HCT116 (cell line): ENCODE data around the gene SNED1. TPM values are rescaled to one million over a fixed set of nuclear protein-coding genes. Genes with fewer than 3 reads are reported as not detected.

Source experiments
- ATAC-seq: fragments of 200-7000 bp; cut with Tn5 transposase; 2 replicates; pipeline ENCODE4 v1.9.1; 2020; ENCODE audit warnings: mild to moderate bottlenecking, moderate library complexity
- BruUV-seq: library from RNA; stranded (reverse); fragments of 400-500 nt; replicated peaks from 2 replicates; lab custom pipeline; 2021; lab: Mats Ljungman, UMichigan
- CTCF ChIA-PET: fragments of 300-600 bp; sonication (Branson Sonifier 250); formaldehyde crosslinking; loops from one replicate; lab custom pipeline; 2021; ENCODE audit warnings: antibody characterized with exemption; lab: Charles Lee
- POLR2A ChIA-PET: fragments of 300-600, 350-600 bp; sonication (Branson Sonifier 250); formaldehyde crosslinking; loops from one replicate; lab custom pipeline; 2021; ENCODE audit warnings: antibody characterized with exemption; lab: Charles Lee
- RAD21 ChIA-PET, 2 experiments: fragments of 300-600 bp; sonication (Branson Sonifier 250); formaldehyde crosslinking; loops; one replicate each; lab custom pipeline; 2023; ENCODE audit warnings: low total read pairs in 2 of 2; ENCODE audit not compliant: uncharacterized antibody in 2 of 2, unreplicated experiment in 2 of 2, low non-redundant PET in 1 of 2; lab: Charles Lee
- DNase-seq: peaks from one replicate; pipeline ENCODE4 v3.0.0-alpha.2; 2010; ENCODE audit warnings: low read depth, low spot score
- H2AFZ ChIP-seq: fragments of 200-600 bp; shearing (Covaris generic), sonication (generic); 2 replicates; pipeline ENCODE4 v1.6.1; 2017; ENCODE audit warnings: low read depth, mixed run types, mixed read lengths, antibody characterized with exemption, low read length; ENCODE audit not compliant: poor library complexity, severe bottlenecking
- H3K27ac ChIP-seq: 2 replicates; pipeline ENCODE4 v1.5.1; 2012; ENCODE audit warnings: low read depth, low read length
- H3K27me3 ChIP-seq: fragments of 200-600 bp; sonication (generic); 2 replicates; pipeline ENCODE4 v1.6.1; 2016; ENCODE audit warnings: mixed run types, low read length, mixed read lengths; ENCODE audit not compliant: insufficient read depth
- H3K36me3 ChIP-seq, 2 experiments: fragments of 200-500 bp in 1 of 2; fragments of 200-600 bp in 1 of 2; sonication (Bioruptor generic) in 1 of 2; sonication (generic) in 1 of 2; 2 replicates each; pipeline versions ENCODE4 v1.5.1 to v1.6.1; 2014 to 2016; ENCODE audit warnings: low read length in 2 of 2, inconsistent platforms in 1 of 2, mixed read lengths in 1 of 2, mixed run types in 1 of 2; ENCODE audit not compliant: insufficient read depth in 2 of 2, control insufficient read depth in 1 of 2
- H3K4me1 ChIP-seq, 2 experiments: fragments of 200-600 bp in 1 of 2; sonication (generic) in 1 of 2; 2 replicates each; pipeline versions ENCODE4 v1.5.1 to v1.6.1; 2012 to 2017; ENCODE audit warnings: low read length in 2 of 2, inconsistent platforms in 1 of 2, mild to moderate bottlenecking in 1 of 2, mixed read lengths in 1 of 2, mixed run types in 1 of 2, moderate library complexity in 1 of 2; ENCODE audit not compliant: insufficient read depth in 2 of 2, control insufficient read depth in 1 of 2
- H3K4me2 ChIP-seq: fragments of 200-600 bp; sonication (generic); 2 replicates; pipeline ENCODE4 v1.6.1; 2017; ENCODE audit warnings: mixed run types, low read length, mixed read lengths
- H3K4me3 ChIP-seq, 2 experiments: fragments of 200-600 bp in 1 of 2; sonication (generic) in 1 of 2; replicated peaks in 1 of 2; 2 replicates each; pipeline ENCODE4 v1.5.1; 2011 to 2016; ENCODE audit warnings: low read length in 2 of 2, control low read depth in 1 of 2, low read depth in 1 of 2, mild to moderate bottlenecking in 1 of 2, mixed read lengths in 1 of 2, mixed run types in 1 of 2
- H3K79me2 ChIP-seq: fragments of 200-600 bp; sonication (generic); 2 replicates; pipeline ENCODE4 v1.6.1; 2017; ENCODE audit warnings: mild to moderate bottlenecking, mixed run types, low read length, moderate library complexity, mixed read lengths; ENCODE audit not compliant: insufficient read depth
- H3K9ac ChIP-seq: fragments of 200-600 bp; sonication (generic); 2 replicates; pipeline ENCODE4 v1.6.1; 2016; ENCODE audit warnings: low read length, mixed read lengths
- H3K9me2 ChIP-seq: fragments of 200-600 bp; sonication (generic), shearing (Covaris generic); 2 replicates; pipeline ENCODE4 v1.6.1; 2017; ENCODE audit warnings: mixed run types, mild to moderate bottlenecking, moderate library complexity; ENCODE audit not compliant: insufficient read depth
- H3K9me3 ChIP-seq, 2 experiments: fragments of 200-500 bp in 1 of 2; fragments of 200-600 bp in 1 of 2; sonication (Bioruptor generic) in 1 of 2; sonication (generic) in 1 of 2; 2 replicates each; pipeline ENCODE4 v1.6.1; 2014 to 2017; ENCODE audit warnings: low read length in 2 of 2, mixed read lengths in 2 of 2, inconsistent platforms in 1 of 2, low read depth in 1 of 2, mild to moderate bottlenecking in 1 of 2, mixed run types in 1 of 2, moderate library complexity in 1 of 2; ENCODE audit not compliant: control insufficient read depth in 1 of 2, insufficient read depth in 1 of 2
- H4K20me1 ChIP-seq: fragments of 200-600 bp; sonication (generic), shearing (Covaris generic); 2 replicates; pipeline ENCODE4 v1.6.1; 2017; ENCODE audit warnings: mixed run types, mild to moderate bottlenecking, moderate library complexity; ENCODE audit not compliant: insufficient read depth
- ATF3 ChIP-seq: IDR thresholded peaks from 2 replicates; pipeline ENCODE4 v1.6.1; 2012
- CBX3 ChIP-seq: IDR thresholded peaks from 2 replicates; pipeline ENCODE4 v1.6.1; 2012; ENCODE audit warnings: low read depth
- CEBPB ChIP-seq: IDR thresholded peaks from 2 replicates; pipeline ENCODE4 v1.6.1; 2012; ENCODE audit warnings: low read depth
- EGR1 ChIP-seq: IDR thresholded peaks from 2 replicates; pipeline ENCODE4 v1.6.1; 2012; ENCODE audit warnings: low read depth
- ELF1 ChIP-seq: IDR thresholded peaks from 2 replicates; pipeline ENCODE4 v1.6.1; 2012; ENCODE audit warnings: low read depth, borderline replicate concordance
- EZH2 ChIP-seq: fragments of 200-600 bp; sonication (generic); IDR thresholded peaks from 2 replicates; pipeline ENCODE4 v1.6.1; 2017; ENCODE audit warnings: antibody characterized with exemption, mixed run types
- FOSL1 ChIP-seq: IDR thresholded peaks from 2 replicates; pipeline ENCODE4 v1.6.1; 2012; ENCODE audit warnings: low read depth
- MAX ChIP-seq: IDR thresholded peaks from 2 replicates; pipeline ENCODE4 v1.6.1; 2012
- POLR2A ChIP-seq: IDR thresholded peaks from 2 replicates; pipeline ENCODE4 v1.7.0; 2011; ENCODE audit warnings: borderline replicate concordance; ENCODE audit not compliant: insufficient read depth, insufficient read length; ENCODE audit errors: extremely low read depth
- POLR2AphosphoS5 ChIP-seq: IDR thresholded peaks from 2 replicates; pipeline ENCODE4 v1.6.1; 2011; ENCODE audit warnings: mild to moderate bottlenecking, low read depth, low read length, moderate library complexity
- RAD21 ChIP-seq: IDR thresholded peaks from 2 replicates; pipeline ENCODE4 v1.6.1; 2012; ENCODE audit warnings: low read depth, mild to moderate bottlenecking
- SIN3A ChIP-seq: IDR thresholded peaks from 2 replicates; pipeline ENCODE4 v1.6.1; 2012; ENCODE audit warnings: low read depth
- SP1 ChIP-seq: IDR thresholded peaks from 2 replicates; pipeline ENCODE4 v1.6.1; 2012; ENCODE audit warnings: low read depth
- SRF ChIP-seq: IDR thresholded peaks from 2 replicates; pipeline ENCODE4 v1.6.1; 2012; ENCODE audit warnings: low read depth
- ZFX ChIP-seq: fragments of 450-650 bp; IDR thresholded peaks from 2 replicates; pipeline ENCODE4 v1.6.1; 2017
- ZNF274 ChIP-seq: fragments of 200-500 bp; sonication (Bioruptor generic); IDR thresholded peaks from 2 replicates; pipeline ENCODE4 v1.6.1; 2014; ENCODE audit warnings: mild to moderate bottlenecking, low read depth, low read length, inconsistent platforms
- intact Hi-C: fragments of 100-400 bp; cut with micrococcal nuclease; formaldehyde crosslinking; loops from 2 replicates; pipeline ENCODE4 v1.10.0; 2022
- total RNA-seq: library from RNA; stranded (reverse); gene quantifications from one replicate; pipeline ENCODE4 v1.2.1, GENCODE V29; 2021; ENCODE audit not compliant: unreplicated experiment
- TF ChIP-seq, protein P1 (sequence below): IDR thresholded peaks from 2 replicates; pipeline ENCODE4 v1.6.1; 2011; ENCODE audit warnings: mild to moderate bottlenecking, low read length, moderate library complexity; ENCODE audit not compliant: insufficient replicate concordance; ENCODE audit errors: extremely low read depth
- TF ChIP-seq, protein P2 (sequence below): IDR thresholded peaks from 2 replicates; pipeline ENCODE4 v1.6.1; 2012; ENCODE audit warnings: low read depth

SNED1 gene
- total RNA-seq, 1 experiment from 2014 or later: 9.6 TPM

- no peak for ATAC-seq
- no peaks in the 10 kb centered on the region for H3K9me2 ChIP-seq
- no TSS peak for BruUV-seq
- H4K20me1 ChIP-seq: no peaks in the 10 kb centered on the region
- RAD21 ChIA-PET: no interaction called here
- H3K4me2 ChIP-seq: no peak overlapping the region
- H3K27ac ChIP-seq: no peak overlapping the region
- POLR2A ChIA-PET: no interaction called here
- no peak for DNase-seq
- CTCF ChIA-PET: no interaction called here
- H3K4me3 ChIP-seq: no peak overlapping the region
- no peaks in the 10 kb centered on the region for H3K27me3 ChIP-seq
- intact Hi-C loops: no loop called here
- H2AFZ ChIP-seq: no peak overlapping the region
- H3K79me2 ChIP-seq: no peaks in the 10 kb centered on the region
- peaks cover 0 to under 1% of the 10 kb centered on the region in 2 experiments; a peak in 1 of 4 replicates for H3K36me3 ChIP-seq
- no peak overlapping the region for H3K9ac ChIP-seq
- no peaks in the 10 kb centered on the region for H3K4me1 ChIP-seq
- TF ChIP-seq SIN3A (no peak), POLR2AphosphoS5 (no peak), EGR1 (no peak), SRF (no peak), ELF1 (no peak), MAX (no peak), CEBPB (no peak), POLR2A (no peak), SP1 (no peak), ZFX (no peak), RAD21 (no peak), EZH2 (no peak), ATF3 (no peak), FOSL1 (no peak), ZNF274 (no peak), CBX3 (no peak)
- TF ChIP-seq, protein P1, sequence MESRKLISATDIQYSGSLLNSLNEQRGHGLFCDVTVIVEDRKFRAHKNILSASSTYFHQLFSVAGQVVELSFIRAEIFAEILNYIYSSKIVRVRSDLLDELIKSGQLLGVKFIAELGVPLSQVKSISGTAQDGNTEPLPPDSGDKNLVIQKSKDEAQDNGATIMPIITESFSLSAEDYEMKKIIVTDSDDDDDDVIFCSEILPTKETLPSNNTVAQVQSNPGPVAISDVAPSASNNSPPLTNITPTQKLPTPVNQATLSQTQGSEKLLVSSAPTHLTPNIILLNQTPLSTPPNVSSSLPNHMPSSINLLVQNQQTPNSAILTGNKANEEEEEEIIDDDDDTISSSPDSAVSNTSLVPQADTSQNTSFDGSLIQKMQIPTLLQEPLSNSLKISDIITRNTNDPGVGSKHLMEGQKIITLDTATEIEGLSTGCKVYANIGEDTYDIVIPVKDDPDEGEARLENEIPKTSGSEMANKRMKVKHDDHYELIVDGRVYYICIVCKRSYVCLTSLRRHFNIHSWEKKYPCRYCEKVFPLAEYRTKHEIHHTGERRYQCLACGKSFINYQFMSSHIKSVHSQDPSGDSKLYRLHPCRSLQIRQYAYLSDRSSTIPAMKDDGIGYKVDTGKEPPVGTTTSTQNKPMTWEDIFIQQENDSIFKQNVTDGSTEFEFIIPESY: no peak
- TF ChIP-seq, protein P2, sequence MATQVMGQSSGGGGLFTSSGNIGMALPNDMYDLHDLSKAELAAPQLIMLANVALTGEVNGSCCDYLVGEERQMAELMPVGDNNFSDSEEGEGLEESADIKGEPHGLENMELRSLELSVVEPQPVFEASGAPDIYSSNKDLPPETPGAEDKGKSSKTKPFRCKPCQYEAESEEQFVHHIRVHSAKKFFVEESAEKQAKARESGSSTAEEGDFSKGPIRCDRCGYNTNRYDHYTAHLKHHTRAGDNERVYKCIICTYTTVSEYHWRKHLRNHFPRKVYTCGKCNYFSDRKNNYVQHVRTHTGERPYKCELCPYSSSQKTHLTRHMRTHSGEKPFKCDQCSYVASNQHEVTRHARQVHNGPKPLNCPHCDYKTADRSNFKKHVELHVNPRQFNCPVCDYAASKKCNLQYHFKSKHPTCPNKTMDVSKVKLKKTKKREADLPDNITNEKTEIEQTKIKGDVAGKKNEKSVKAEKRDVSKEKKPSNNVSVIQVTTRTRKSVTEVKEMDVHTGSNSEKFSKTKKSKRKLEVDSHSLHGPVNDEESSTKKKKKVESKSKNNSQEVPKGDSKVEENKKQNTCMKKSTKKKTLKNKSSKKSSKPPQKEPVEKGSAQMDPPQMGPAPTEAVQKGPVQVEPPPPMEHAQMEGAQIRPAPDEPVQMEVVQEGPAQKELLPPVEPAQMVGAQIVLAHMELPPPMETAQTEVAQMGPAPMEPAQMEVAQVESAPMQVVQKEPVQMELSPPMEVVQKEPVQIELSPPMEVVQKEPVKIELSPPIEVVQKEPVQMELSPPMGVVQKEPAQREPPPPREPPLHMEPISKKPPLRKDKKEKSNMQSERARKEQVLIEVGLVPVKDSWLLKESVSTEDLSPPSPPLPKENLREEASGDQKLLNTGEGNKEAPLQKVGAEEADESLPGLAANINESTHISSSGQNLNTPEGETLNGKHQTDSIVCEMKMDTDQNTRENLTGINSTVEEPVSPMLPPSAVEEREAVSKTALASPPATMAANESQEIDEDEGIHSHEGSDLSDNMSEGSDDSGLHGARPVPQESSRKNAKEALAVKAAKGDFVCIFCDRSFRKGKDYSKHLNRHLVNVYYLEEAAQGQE: no peak
- no peaks in the 10 kb centered on the region for H3K9me3 ChIP-seq
Observed at GRCh38 chr2:241081190-241081642, 82.8 kb downstream of the SNED1 start.
